Right renal pelvis (tissue), 4 donors: ENCODE results near the gene GPC6. TPM values are rescaled to one million over a fixed set of nuclear protein-coding genes. Genes with fewer than 3 reads are reported as not detected.

Source experiments
- DNase-seq, 4 donors: peaks; one replicate each; pipeline ENCODE4 v3.0.0-alpha.2; 2013; ENCODE audit warnings: low read depth in 4 of 4, low spot score in 3 of 4, missing footprints in 1 of 4
- polyA plus RNA-seq, 4 donors: library from polyadenylated mRNA; unstranded; fragments of 120-200 nt; gene quantifications; one replicate each; pipeline ENCODE4 v1.2.1, GENCODE V29; 2013; ENCODE audit not compliant: insufficient read length in 4 of 4

Gene GPC6
- polyA plus RNA-seq, 4 donors = 64.7 to 74.0 (median 65.9) TPM

- no peak for DNase-seq
Observed at GRCh38 chr13:93360021-93360420, 133.4 kb downstream of the GPC6 start.

- no peak for DNase-seq
Observed at GRCh38 chr13:93361703-93362102, 135.1 kb downstream of the GPC6 start.

- DNase-seq = no peak
Observed at GRCh38 chr13:93364166-93364565, 137.6 kb downstream of the GPC6 start.

DNA sequence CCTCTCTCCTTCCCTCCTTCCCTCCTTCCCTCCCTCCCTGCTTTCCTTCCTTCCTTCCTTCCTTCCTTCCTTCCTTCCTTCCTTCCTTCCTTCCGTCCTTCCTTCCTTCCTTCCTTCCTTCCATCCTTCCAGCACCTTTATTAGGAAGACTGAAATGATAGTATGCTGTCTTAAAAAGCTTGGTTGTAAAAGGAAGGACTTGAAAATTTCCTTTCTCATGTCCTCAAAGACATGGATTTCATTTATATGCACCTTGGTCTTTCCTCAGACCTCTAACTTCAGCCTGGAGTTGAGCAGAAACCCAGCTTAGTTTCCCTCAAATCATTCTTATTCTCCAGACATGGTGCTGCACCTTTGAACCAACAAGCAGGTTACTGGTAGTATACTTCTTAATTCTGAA lies 141.7 kb downstream of the GPC6 start:
- DNase-seq = no peak

GRCh38 chr13:93368718-93369117 lies 142.1 kb downstream of the GPC6 start:
- no peak for DNase-seq

- no peak for DNase-seq
Observed at GRCh38 chr13:93372856-93373255, 146.2 kb downstream of the GPC6 start.

DNA sequence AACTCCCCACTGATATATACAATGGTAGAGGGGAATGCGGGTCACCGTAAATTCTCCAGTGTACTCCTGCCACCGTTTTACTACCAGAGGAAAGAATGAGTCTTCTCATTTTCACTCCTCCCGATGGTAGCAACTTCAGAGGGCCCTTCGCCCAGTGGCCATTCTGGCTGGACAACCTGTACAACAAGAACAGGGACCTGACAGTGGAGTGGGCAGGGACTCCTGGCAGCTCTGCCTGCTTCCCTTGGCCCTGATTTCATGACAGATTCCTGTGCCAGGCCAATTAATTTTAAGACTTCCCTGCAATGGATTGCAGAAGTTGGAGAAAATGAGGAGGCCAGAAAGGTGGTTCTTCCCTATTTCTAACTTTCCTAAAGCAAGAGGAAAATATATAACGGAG lies 148.9 kb downstream of the GPC6 start:
- DNase-seq = no peak

GRCh38 chr13:93377196-93377595 lies 150.6 kb downstream of the GPC6 start:
- DNase-seq = no peak

GRCh38 chr13:93378184-93378583 lies 151.6 kb downstream of the GPC6 start:
- no peak for DNase-seq

GRCh38 chr13:93386116-93386515 lies 159.5 kb downstream of the GPC6 start:
- no peak for DNase-seq

DNA sequence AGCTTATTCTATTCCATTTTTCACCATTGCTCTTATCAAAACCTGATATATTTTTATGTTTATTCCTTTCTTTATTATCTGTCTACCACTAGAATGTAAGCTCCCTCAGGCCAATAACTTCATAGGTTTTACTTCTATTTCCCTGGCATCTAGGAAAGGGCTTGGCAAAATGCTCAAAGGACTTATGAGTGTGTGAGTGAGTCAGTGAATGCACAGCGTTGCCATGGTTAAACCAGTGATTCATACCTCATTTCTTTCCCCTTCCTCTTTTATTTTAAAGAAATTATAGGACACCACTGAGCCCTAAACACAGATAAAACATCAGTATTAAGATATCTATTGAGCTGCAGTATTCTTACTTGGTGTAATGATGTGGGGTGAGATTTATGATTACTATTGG lies 162.1 kb downstream of the GPC6 start:
- no peak for DNase-seq

DNA sequence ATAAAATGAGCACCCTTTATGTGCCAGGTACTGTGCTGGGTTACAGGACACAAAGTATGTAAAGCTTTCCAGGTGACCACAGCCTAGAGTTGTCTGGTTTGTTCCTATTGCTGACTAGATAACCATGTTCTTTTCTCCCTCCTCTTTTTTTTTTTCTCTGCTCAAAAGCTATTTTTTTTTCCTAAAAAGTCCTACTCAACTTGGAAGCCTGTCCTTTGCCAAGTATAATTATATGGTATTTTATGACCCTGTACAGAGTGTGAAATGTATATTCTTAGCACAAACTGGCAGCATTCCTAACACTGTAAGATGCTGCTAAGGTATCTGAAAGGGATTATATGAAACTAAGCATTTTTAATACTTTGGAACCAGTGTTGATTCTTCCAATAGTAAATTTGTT lies 171.0 kb downstream of the GPC6 start:
- no peak for DNase-seq

GRCh38 chr13:93398167-93399035 lies 171.8 kb downstream of the GPC6 start:
- no peak for DNase-seq

GRCh38 chr13:93399212-93399611 lies 172.6 kb downstream of the GPC6 start:
- no peak for DNase-seq

DNA sequence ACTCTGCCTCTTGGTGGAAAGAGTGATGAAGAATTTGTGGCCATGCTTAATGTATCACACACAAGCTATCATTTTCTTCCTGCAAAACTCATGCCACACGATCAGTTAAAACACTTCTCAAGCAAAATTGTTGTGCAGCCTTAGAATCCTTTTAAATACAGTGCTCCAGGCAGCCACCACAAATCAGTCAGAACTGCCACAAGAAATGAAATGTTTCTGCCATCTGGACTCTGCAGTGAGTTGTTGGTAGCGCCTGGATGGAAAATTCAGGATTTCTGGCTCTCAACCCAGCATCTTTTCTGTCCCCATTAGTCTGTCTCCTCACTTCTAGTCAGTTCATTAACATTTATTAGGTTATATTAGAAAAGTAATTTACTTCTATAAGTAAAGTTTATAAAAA lies 179.5 kb downstream of the GPC6 start:
- no peak for DNase-seq

GRCh38 chr13:93407551-93407950 lies 180.9 kb downstream of the GPC6 start:
- DNase-seq = no peak

DNA sequence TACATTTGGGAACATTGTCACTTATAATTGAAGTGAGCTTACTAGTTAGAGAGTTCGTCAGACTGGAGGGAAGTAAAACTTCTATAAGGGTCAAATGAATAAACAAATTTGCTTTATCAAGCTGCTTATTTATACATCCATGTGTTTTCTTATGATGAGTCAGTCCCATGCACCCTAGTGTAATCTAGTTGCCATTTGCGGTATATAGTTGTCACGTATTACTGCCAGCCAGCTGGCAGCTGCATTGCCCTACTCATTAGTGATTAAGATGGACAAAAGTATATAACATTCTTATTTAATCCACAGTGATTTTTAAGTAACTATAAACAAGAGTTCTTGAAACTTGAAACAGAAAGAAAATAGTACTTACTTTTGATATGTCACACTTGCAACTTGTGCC lies 182.4 kb downstream of the GPC6 start:
- no peak for DNase-seq

DNA sequence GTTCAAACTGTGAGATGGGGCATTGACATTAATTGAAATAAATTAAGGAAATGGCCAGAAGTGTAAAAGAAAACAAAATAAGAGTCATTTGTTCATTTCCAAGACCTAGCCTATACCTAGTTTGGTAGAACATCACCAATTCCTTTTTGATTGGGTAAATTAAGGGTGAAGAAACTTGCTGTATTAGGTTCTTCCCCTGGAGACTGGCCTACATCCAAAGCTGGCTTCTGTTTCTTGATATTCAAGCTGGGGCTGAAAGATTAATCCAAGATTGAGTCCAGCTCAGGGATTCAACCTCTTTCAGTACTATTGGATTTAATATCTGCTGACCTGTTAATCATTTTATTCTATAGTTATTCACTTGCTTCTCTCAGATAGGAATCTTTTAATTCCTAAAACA lies 183.2 kb downstream of the GPC6 start:
- DNase-seq = no peak

- no peak for DNase-seq
Observed at GRCh38 chr13:93411186-93411680, 184.6 kb downstream of the GPC6 start.

GRCh38 chr13:93412676-93413075 lies 186.1 kb downstream of the GPC6 start:
- no peak for DNase-seq

- no peak for DNase-seq
Observed at GRCh38 chr13:93413972-93414717, 187.5 kb downstream of the GPC6 start.
